GM19467 (cell line): Measurements from ENCODE around the gene RASA3.
"Not testable (repeated sequence)": the region's sequence is repeated elsewhere in the genome, so short reads cannot be mapped to it uniquely, and the experiment has no call there.

Experiments
- ATAC-seq: cut with Tn5 transposase; IDR thresholded peaks from one replicate; pipeline ENCODE4 v1.9.1; 2021; ENCODE audit warnings: mild to moderate bottlenecking, moderate library complexity; ENCODE audit not compliant: unreplicated experiment

RASA3 gene

DNA sequence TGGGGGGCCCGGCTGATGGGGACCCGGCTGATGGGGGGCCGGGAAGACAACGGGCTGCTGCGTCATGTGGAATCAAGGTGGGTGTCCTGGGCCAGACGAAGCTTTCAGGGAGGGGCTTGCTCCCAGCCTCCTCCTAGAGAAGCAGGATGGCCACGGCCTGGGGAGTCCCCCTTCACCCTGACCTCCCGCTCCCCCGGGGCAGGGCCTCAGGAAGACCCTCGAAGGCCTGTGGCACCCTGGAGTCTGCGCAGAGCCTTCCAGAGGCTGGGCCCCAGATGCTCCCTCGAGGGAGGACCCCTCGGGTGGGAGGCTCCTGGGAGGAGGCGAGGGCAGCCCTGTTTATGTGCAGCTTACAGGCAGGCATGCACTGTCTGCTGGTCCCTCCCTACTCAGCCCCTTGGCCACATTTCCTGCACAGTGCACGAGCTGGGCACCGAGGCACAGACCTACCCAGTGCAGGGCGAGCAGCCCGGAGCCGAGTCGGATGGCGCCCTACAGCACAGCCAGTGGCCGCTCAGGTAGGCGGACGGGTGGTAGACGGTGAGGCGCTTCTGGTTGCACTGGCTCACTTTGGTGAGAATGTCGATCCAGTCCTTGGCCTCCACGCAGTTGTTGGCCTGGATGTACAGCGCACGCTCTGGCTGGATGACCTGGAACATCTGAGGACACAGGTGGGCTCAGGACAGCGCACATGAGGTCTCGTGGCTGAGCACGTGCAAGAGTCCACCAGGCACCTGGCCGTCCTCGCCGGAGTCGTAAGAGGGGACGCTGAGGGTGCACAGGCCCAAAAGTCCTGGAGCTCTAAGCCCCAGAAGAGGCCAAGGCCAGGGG lies 136.1 kb downstream of the RASA3 start:
- no peak for ATAC-seq

DNA sequence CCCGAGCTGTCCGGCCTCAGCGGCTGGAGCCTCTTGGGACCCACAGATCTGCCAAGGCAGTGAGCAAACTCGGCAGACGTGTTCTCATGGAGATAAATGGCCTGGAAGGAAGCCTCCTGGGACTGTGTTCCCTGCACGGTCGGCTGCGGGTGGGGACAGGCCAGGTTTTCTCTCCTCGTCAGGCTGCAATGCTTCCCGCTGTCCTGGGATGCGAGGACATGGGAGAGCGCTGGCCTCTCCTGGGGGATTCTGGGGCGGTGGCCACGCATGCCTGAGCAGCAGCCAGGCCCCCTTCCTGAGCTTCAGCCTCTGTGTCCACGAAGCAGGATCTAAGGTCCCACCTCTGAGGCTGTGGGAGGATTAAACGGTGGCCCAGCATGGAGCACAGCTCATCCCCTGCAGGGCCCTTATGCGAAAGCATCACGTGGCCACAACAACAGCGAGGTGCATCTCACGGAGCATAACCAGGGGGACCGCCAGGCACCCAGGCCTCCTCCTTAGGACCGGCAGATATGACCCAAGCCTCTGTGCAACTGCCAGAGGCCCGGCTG lies 137.3 kb downstream of the RASA3 start:
- ATAC-seq = no peak

DNA sequence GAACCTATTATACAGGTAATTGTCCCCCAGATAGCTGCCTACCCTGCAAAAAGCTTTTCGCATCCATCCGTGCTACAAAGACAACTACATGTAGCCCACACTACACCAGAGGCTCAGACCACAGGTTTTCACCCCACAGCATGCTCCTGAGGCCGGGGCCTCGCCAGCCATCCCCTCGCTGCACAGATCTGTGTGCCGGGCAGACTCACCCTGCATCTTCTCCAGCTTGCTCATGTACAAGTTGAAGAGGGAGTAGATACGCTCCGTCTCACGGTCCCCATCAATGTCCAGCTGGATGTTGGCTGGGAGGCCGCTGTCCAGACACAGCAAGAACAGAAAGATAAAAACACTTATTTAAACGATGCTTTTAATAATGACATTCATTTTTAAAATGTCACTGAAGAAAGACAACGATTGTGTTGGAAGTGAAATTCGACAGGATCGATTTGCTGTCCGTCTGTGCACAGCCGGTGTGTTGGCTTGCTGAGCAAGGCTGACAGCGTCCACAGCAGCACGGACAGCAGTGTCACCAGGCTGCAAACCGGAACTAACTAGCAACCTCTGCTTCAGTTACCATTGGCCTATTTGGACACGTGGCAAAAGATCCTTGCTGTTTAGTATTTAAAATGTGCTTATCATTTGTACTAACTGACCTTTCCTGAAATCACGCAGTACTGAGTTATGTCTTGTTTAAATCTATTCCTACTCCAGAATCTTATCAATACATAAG lies 140.0 kb downstream of the RASA3 start:
- no peak for ATAC-seq

DNA sequence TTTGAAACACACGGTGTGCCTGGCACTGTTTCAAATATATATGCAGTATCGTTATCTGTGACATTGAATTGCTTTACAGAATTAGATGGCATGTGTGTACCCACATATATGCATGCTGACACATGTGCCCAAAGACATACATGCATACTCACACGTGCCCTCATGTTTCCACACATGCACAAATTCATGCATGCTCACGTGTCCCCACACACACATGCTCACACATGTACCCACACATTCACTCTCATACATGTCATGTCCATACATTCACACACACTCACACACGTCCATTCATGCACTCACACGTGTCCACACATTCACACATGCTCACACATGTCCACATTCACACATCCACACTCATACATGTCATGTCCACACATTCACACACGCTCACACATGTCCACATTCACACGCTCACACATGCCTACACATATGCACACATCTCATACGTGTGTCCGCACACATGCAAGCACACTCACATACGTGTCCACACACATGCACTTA lies 140.7 kb downstream of the RASA3 start:
- no peak for ATAC-seq

DNA sequence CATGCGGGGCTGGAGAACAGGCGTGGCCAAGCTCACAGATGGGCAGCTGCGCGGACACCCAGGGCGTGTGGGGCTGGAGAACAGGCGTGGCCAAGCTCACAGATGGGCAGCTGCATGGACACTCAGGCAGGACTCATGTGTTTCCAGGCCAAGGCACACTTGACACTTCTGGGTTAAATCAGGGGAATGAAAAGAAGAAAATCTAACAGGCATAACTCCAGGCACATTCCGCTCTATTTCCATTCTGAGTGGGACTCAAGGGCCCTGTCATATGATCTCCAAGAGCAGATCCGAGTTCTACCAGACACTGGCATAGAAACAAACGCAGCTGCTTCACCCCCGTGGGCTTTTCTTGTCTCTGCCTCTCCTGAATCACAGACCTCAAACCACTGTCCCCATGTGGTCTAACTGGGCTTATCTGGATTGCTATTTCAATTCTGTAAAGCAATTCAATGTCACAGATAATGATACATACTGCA lies 141.2 kb downstream of the RASA3 start:
- ATAC-seq = no peak

DNA sequence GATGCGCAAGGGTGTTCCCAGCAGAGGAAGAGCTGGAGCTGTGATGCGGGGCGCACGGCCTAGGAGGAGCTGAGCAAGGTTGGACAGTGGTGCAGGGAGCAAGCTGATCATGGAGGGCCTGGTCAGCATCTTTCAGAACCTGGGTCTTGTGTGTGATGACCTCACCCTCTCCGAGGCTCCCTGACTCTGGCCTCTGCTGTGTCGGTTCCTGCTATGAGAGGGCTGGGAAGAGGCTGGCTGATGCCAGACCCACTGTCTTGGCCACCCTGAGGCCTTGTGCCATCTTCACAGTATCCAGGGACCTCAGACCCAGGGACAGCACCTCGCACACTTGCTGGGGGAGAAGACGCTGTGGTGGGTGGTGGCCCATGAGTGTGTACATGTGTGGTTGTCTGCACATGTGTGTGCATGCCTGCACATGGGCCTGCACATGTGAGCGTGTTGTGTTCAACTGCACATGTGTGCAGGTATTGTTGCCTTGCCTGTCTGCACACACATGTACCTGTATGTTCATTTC lies 142.0 kb downstream of the RASA3 start:
- ATAC-seq = no peak

DNA sequence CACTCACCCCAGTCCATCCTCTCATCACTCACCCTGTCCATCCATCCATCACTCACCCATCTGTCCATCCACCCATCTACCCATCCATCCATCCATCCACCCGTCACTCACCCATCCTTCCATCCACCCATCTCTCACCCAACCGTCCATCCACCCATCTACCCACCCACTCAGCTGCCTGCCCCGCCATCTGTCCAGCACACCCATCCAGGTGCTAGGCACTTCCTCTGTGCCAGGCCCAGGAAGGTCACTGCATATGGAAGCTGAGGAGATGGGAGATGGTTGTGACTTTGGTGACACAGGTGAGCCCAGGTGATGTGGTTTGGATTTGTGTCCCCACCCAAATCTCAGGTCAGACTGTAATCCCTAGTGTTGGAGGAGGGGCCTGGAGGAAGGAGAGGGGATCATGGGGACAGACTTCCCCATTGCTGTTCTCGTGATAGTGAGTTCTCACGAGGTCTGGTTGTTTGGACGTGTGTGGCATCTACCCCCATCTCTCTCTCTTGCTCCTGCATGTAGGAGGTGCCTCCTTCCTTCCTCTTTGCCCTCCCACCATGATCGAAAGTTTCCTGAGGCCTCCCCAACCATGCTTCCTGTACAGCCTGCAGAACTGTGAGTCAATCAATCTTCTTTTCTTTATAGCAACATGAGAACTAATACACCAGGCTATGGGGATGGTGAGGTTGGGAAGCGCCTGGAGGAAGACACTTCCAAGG lies 142.7 kb downstream of the RASA3 start:
- no peak for ATAC-seq

DNA sequence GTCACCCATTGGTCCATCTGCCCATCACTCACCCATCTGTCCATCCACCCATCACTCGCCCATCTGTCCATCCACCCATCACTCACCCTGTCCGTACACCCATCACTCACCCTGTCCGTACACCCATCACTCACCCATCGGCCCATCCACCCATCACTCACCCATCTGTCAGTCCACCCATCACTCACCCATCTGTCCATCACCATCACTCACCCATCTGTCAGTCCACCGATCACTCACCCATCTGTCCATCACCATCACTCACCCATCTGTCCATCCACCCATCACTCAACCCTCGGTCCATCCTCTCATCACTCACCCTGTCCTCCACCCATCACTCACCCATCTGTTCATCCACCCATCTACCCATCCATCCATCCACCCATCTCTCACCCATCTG lies 143.6 kb downstream of the RASA3 start:
- not testable (repeated sequence) for ATAC-seq

DNA sequence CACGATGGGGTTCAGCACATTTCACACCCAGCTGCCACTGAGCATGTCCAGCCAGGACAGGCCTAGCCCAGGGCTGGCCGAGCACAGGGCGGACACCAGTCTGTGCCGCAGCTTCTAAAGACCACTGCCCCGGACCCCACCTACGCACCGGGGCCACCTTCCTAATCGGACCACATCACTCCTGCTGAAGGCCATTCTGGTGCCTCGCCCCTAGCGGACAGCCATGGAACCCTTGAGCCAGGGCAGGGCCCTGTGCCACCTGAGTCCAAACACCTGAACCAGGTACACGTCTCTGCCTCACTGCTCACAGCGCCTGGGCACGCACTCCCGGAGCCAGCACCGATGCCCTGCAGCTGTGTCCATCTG lies 150.1 kb downstream of the RASA3 start:
- ATAC-seq = no peak

DNA sequence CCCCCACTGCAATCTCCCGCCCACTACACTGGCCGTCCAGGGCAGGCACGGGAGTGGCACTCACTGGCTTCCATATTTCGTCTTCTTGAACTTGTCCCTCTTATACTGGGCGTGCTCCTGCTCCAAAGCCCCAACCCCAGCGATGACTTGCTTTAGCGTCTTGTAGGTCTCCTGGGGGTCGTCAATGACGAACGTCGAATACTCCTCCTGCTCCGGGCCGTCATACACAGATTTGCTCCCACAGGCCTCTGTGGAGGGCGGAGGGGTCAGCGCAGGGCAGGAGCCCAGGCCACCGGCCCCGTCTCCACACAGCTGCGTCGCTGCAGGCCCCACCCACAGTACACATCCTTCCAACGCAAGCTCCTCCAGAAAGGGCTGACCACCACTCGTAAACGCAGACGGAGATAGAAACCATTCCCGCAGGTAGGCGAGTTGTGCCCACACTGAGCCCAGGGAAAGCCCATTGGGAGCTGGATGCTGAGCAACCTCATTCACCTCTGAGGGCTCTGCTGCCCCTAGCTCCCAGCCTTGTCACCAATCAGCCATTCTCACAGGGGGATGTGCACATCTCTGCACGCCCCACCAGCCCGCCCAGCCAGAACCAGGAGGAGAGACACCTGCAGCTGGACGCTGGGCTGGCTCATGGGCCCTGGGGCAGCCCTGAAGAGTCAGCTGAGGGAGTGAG lies 150.7 kb downstream of the RASA3 start:
- no peak for ATAC-seq

DNA sequence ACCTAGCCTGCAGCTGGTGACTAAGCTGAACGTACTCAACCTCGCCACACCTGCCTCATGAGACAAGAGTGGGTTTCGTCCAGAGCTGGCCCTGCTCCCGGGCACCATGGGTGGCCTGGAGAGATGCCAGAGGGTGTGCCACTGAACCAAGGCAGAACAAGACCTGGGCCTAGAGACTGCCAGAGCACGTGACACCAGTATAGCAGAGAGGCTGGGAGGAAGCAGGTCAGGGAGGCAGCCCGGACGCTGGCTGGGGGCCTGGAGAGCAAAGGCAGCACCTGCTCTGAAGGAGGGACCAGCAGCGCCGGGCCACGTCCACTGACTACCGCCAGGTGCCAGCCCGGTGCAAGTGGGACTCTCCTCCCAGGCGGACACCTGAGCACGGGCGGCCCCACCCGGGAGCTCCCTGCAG lies 151.2 kb downstream of the RASA3 start:
- no peak for ATAC-seq

DNA sequence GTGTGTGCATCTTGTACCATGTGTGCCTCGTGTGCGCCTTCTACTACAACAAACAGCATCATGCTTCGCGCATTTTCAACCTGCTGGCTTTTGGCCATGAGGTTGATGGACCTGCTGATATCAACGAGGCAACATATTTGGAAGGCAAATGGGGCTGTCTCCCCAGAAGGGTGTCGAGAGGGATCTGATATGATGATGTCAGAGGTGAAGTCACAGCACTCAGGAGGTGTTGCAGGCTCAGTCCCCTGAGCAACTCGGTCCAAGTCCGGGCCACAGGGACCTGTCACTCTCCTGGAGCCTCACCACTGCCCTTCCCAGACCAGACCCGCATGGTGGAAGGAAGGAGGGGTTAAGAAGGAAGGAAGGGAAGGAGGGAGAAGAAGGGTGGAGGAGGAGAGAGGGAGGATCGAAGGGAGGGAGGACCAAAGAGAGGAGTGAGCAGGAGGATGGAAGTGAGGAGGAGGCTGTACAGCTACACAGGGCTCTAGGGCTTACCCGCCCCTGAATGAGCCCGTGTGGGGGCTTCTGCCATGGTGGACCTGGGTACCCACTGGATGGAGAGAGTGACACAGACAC lies 151.8 kb downstream of the RASA3 start:
- no peak for ATAC-seq

DNA sequence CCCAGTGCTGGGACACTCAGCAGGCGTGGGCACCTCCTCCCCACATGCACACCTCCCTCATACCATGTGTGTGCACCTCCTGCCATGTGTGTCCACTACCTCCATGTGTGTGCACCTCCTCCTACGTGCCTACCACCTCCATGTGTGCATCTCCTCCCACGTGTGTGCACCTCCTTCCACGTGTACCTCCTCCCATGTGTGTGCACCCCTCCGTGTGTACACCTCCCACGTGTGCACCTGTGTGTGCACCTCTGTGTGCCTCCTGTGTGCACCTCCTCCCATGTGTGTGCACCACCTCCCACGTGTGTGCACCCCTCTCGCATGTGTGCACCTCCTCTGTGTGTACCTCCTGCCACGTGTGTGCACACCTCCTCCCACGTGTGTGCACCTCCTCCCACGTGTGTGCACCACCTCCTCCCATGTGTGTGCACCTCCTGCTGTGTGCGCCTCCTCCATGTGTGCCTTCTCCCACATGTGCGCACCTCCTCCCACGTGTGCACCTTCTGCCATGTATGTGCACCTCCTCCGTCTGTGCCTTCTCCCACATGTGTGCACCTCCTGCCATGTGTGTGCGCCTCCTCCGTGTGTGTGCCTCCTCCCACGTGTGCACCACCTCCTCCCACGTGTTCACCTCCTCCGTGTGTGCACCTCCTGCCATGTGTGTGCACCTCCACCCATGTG lies 152.5 kb downstream of the RASA3 start:
- no peak for ATAC-seq

DNA sequence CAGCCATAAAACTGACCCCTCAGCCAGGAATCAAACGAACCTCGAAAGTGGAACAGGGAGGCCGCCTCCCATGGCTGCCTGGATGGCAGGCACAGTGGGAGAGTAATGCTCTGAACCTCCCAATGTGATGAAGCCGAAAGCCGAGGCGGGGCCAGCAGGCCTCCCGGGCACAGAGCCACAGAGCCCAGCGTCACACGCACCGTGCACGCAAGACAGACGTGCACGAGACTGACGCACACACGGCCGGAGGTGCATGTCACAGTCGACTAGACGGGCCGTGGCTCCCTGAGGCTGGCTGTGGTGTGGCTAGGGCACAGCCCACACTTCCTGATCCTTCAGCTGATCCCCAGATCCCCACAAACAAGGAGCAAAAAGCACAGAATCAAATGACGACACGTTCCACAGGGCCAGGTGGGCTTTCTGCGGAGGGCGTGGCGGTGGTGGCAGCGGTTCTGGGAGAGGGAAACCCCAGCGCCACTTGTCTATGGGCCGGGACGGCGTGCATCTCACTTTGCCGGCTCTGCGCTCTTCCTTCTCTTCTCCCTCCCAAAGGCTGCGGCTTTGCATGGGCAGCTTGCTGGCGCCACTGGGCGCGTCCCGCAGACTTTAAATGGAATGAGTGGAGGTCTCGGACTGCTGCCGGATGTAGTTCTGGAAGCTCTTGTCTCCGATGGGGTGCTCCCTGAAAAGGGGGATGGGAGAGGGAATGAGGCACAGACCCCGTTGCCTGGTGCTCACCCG lies 153.5 kb downstream of the RASA3 start:
- ATAC-seq = no peak

DNA sequence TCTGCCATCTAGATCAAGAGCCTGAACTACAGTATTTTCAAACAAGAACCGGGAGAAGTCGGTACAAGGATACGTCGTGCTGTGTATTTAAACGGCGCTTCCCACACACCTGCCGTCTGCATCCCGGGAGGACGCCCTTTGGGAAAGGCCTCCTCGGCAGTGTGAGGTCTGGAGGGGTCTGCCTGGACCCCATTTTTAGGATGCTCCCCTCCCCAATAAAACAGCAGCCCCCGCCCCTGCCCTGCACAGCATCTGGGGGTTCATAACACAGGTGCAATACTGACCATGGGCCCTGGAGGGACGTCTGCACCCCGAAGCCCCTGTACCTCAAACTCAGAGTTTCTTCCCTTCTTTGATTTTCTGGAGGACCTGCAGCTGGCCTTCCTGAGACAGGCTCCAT lies 154.4 kb downstream of the RASA3 start:
- no peak for ATAC-seq

DNA sequence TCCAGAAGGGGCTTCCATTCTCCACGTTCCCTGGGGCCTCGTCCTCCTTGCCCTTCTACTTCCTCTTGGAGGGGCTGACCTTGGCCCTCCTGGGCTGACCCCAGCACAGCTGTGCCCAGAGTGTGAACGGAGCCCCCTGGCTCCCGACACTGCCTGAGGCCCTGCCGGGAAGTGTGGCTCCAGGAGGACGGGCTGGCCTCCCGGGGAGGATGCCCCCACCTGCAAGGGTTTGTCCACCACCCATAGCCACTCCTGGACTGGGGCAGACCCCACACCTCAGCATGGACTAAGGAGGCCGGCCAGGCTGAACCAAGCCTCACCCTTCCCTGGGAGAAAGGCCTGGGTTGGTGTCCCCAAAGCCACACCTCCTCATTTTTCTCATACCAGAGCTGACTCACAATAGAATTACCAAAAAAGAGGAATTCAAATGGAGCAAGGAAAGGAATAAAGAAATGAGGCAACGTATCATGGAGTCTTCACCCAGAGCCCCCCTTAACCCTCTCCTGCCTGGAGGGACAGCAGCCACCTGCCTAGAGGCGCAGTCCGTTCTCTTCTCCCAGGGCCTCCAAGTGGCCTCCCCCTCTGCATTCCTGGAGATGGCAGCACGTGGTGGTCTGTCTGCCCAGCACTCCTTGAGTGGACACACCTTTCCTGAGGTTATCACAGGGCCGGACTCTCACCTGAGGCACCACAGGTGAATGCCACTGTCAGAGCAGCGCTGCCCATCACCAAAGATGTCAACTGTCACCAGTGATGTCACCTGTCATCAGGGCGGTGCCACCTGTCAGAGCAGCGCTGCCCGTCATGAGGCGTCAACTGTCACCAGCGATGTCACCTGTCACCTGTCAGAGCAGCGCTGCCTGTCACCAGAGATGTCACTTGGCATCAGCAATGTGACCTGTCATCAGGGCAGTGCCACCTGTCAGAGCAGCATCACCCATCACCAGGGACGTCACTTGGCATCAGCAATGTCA lies 155.4 kb downstream of the RASA3 start:
- no peak for ATAC-seq

DNA sequence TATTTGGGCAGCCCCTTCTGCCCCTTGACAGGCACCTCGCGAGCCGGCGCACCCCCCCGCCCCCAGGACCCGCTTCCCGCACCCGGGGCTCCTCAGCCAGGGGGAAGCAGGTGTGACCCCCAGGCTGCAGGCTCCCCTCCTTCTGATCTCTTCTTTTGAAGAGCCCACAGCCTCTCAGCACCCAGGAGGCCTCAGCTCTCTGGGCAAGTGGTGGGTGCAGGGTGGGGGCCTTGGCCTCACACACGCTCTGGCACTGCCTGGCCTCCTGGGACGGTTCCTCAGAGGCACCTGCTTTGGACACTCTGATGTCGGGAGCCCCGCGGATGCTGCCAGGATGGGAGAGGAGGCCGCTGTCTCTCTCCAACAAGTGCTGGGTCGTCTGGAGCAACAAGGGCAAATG lies 157.0 kb downstream of the RASA3 start:
- no peak for ATAC-seq
